H1 (cell line): ENCODE results near the gene ZDHHC1. TPM values are rescaled to one million over a fixed set of nuclear protein-coding genes. Genes with fewer than 3 reads are reported as not detected.

ENCODE experiments used
- CTCF ChIA-PET: fragments of 300-600 bp; sonication (Branson Sonifier 250); formaldehyde crosslinking; loops from one replicate; lab custom pipeline; 2021; ENCODE audit not compliant: partially characterized antibody; lab: Charles Lee
- POLR2A ChIA-PET: fragments of 300-600 bp; sonication (Branson Sonifier 250); formaldehyde crosslinking; loops from one replicate; lab custom pipeline; 2021; ENCODE audit warnings: inconsistent platforms; ENCODE audit not compliant: partially characterized antibody; lab: Charles Lee
- DNase-seq, 2 experiments: peaks; one replicate each; pipeline versions ENCODE4 v3.0.0 to v3.0.0-alpha.2; 2010 to 2022; ENCODE audit warnings: low spot score in 2 of 2, low read depth in 1 of 2, mixed read lengths in 1 of 2
- FAIRE-seq: peaks from 2 replicates; lab custom pipeline; 2011; peaks lifted over from hg19 to GRCh38; lab: Jason Lieb, UNC
- H2AFZ ChIP-seq: 2 replicates; pipeline ENCODE4 v1.8.1; 2012; ENCODE audit warnings: low read length, inconsistent platforms
- H2AK5ac ChIP-seq: 2 replicates; pipeline ENCODE4 v1.6.1; 2013; ENCODE audit warnings: low read depth, low read length
- H2BK120ac ChIP-seq: replicated peaks from 2 replicates; pipeline ENCODE3; 2013; ENCODE audit warnings: low read depth, low read length, inconsistent platforms
- H2BK12ac ChIP-seq: 2 replicates; pipeline ENCODE4 v1.6.1; 2013; ENCODE audit warnings: low read depth, low read length
- H2BK15ac ChIP-seq: 2 replicates; pipeline ENCODE4 v1.6.1; 2013; ENCODE audit warnings: low read length
- H2BK20ac ChIP-seq: 2 replicates; pipeline ENCODE4 v1.6.1; 2013; ENCODE audit warnings: low read length
- H2BK5ac ChIP-seq: 2 replicates; pipeline ENCODE4 v1.6.1; 2013; ENCODE audit warnings: low read depth, low read length
- H3K14ac ChIP-seq: 2 replicates; pipeline ENCODE4 v1.6.1; 2013; ENCODE audit warnings: inconsistent platforms; ENCODE audit not compliant: insufficient read length
- H3K18ac ChIP-seq: 2 replicates; pipeline ENCODE4 v1.6.1; 2013; ENCODE audit warnings: low read length; ENCODE audit errors: extremely low read depth
- H3K23ac ChIP-seq: 2 replicates; pipeline ENCODE4 v1.6.1; 2013; ENCODE audit warnings: inconsistent platforms; ENCODE audit not compliant: insufficient read length
- H3K23me2 ChIP-seq: 2 replicates; pipeline ENCODE4 v1.6.1; 2013; ENCODE audit warnings: low read depth, low read length
- H3K27ac ChIP-seq: 2 replicates; pipeline ENCODE4 v1.6.1; 2011; ENCODE audit warnings: low read depth, low read length, inconsistent platforms
- H3K27me3 ChIP-seq, 4 experiments: replicated peaks in 1 of 4; 1 replicate in 1 of 4; 2 replicates in 3 of 4; pipeline versions ENCODE4 v1.6.1 to v1.8.1; 2011 to 2013; ENCODE audit warnings: low read length in 3 of 4, mild to moderate bottlenecking in 3 of 4, inconsistent platforms in 2 of 4, mixed read lengths in 2 of 4, moderate library complexity in 1 of 4; ENCODE audit not compliant: control insufficient read depth in 3 of 4, insufficient read depth in 3 of 4; ENCODE audit errors: extremely low read depth in 1 of 4
- H3K36me3 ChIP-seq, 4 experiments: 2 replicates each; pipeline versions ENCODE4 v1.6.1 to v1.8.1; 2011 to 2013; ENCODE audit warnings: mild to moderate bottlenecking in 4 of 4, low read length in 3 of 4, moderate library complexity in 2 of 4, control low read depth in 1 of 4, inconsistent platforms in 1 of 4; ENCODE audit not compliant: insufficient read depth in 4 of 4, control insufficient read depth in 2 of 4
- H3K4ac ChIP-seq: replicated peaks from 2 replicates; pipeline ENCODE3; 2013; ENCODE audit warnings: low read length, low read depth, mixed read lengths, inconsistent platforms; ENCODE audit not compliant: insufficient read length
- H3K4me1 ChIP-seq, 4 experiments: replicated peaks in 1 of 4; 1 replicate in 1 of 4; 2 replicates in 3 of 4; pipeline versions ENCODE4 v1.6.1 to v1.8.1; 2011 to 2013; ENCODE audit warnings: low read length in 3 of 4, inconsistent platforms in 2 of 4, mixed read lengths in 1 of 4; ENCODE audit not compliant: insufficient read depth in 4 of 4, control insufficient read depth in 3 of 4
- H3K4me2 ChIP-seq, 2 experiments: 2 replicates each; pipeline versions ENCODE4 v1.6.1 to v1.8.1; 2011 to 2013; ENCODE audit warnings: low read depth in 2 of 2, low read length in 2 of 2, control low read depth in 1 of 2, inconsistent platforms in 1 of 2, mild to moderate bottlenecking in 1 of 2; ENCODE audit not compliant: insufficient read depth in 1 of 2
- H3K4me3 ChIP-seq, 4 experiments: fragments of 200-600, 300-600 bp in 1 of 4; sonication (generic), shearing (Covaris generic), sonication (Bioruptor Twin) in 1 of 4; 2 replicates each; pipeline versions ENCODE4 v1.5.1 to v1.8.1; 2011 to 2016; ENCODE audit warnings: low read length in 4 of 4, low read depth in 3 of 4, control low read depth in 2 of 4, inconsistent platforms in 2 of 4, mild to moderate bottlenecking in 2 of 4, mixed read lengths in 1 of 4, moderate library complexity in 1 of 4; ENCODE audit not compliant: insufficient read depth in 2 of 4; ENCODE audit errors: extremely low read depth in 1 of 4
- H3K56ac ChIP-seq: replicated peaks from 2 replicates; pipeline ENCODE3; 2013; ENCODE audit warnings: low read depth, mild to moderate bottlenecking, mixed read lengths, low read length, inconsistent platforms; ENCODE audit not compliant: insufficient read length
- H3K79me1 ChIP-seq: 2 replicates; pipeline ENCODE4 v1.6.1; 2013; ENCODE audit warnings: low read depth, low read length, control low read depth
- H3K79me2 ChIP-seq, 2 experiments: 2 replicates each; pipeline versions ENCODE4 v1.6.1 to v1.8.1; 2012 to 2013; ENCODE audit warnings: low read length in 2 of 2, mild to moderate bottlenecking in 2 of 2, inconsistent platforms in 1 of 2; ENCODE audit not compliant: insufficient read depth in 2 of 2, control insufficient read depth in 1 of 2
- H3K9ac ChIP-seq, 4 experiments: replicated peaks in 1 of 4; 1 replicate in 1 of 4; 2 replicates in 3 of 4; pipeline versions ENCODE4 v1.6.1 to v1.8.1; 2011 to 2013; ENCODE audit warnings: low read depth in 3 of 4, low read length in 3 of 4, control low read depth in 2 of 4, mild to moderate bottlenecking in 2 of 4, moderate library complexity in 2 of 4, inconsistent platforms in 1 of 4; ENCODE audit errors: extremely low read depth in 1 of 4
- H3K9me3 ChIP-seq, 2 experiments: 2 replicates each; pipeline versions ENCODE4 v1.6.1 to v1.8.1; 2012 to 2013; ENCODE audit warnings: mild to moderate bottlenecking in 2 of 2, moderate library complexity in 2 of 2, control low read depth in 1 of 2, inconsistent platforms in 1 of 2, low read depth in 1 of 2, low read length in 1 of 2, mixed read lengths in 1 of 2; ENCODE audit not compliant: insufficient read depth in 2 of 2
- H4K20me1 ChIP-seq, 2 experiments: replicated peaks in 1 of 2; 2 replicates each; pipeline versions ENCODE3 to v1.8.1; 2011 to 2013; ENCODE audit warnings: inconsistent platforms in 2 of 2, low read length in 2 of 2, mild to moderate bottlenecking in 1 of 2; ENCODE audit not compliant: insufficient read depth in 2 of 2, control insufficient read depth in 1 of 2
- H4K5ac ChIP-seq: 2 replicates; pipeline ENCODE4 v1.6.1; 2013; ENCODE audit warnings: low read length, low read depth, mixed read lengths, inconsistent platforms; ENCODE audit not compliant: insufficient read length
- H4K8ac ChIP-seq: 2 replicates; pipeline ENCODE4 v1.8.0; 2013; ENCODE audit warnings: mild to moderate bottlenecking, moderate library complexity, low read length, inconsistent platforms; ENCODE audit not compliant: insufficient read depth; ENCODE audit errors: extremely low read depth
- H4K91ac ChIP-seq: replicated peaks from 2 replicates; pipeline ENCODE3; 2013; ENCODE audit warnings: low read length, mixed read lengths, inconsistent platforms; ENCODE audit not compliant: insufficient read length
- EZH2 ChIP-seq: fragments of 200-600 bp; sonication (generic); IDR thresholded peaks from 2 replicates; pipeline ENCODE4 v1.7.1; 2012; ENCODE audit warnings: low read depth, mild to moderate bottlenecking, moderate library complexity, low read length, inconsistent platforms; ENCODE audit not compliant: severe bottlenecking
- KDM5A ChIP-seq: fragments of 200-600 bp; IDR thresholded peaks from 2 replicates; pipeline ENCODE4 v1.7.1; 2012; ENCODE audit warnings: mild to moderate bottlenecking, low read length, inconsistent platforms, mixed read lengths
- SUZ12 ChIP-seq: fragments of 200-600 bp; sonication (generic); IDR thresholded peaks from 2 replicates; pipeline ENCODE4 v1.6.1; 2012; ENCODE audit warnings: mild to moderate bottlenecking, inconsistent platforms, low read length, moderate library complexity, mixed read lengths
- WGBS, 2 experiments: shearing (Covaris generic) in 1 of 2; methylation state at CpG; one replicate each; pipeline versions ENCODE4 v1.1.6 to v1.1.7; 2013 to 2015; ENCODE audit warnings: low lambda C conversion rate in 2 of 2, mixed read lengths in 2 of 2, inconsistent platforms in 1 of 2, low coverage in 1 of 2, missing lambda C conversion rate in 1 of 2; ENCODE audit not compliant: insufficient replicate concordance in 2 of 2, insufficient coverage in 1 of 2, insufficient read length in 1 of 2; ENCODE audit errors: extremely low coverage in 1 of 2, missing lambda C conversion rate in 1 of 2; 5-methylcytosine and 5-hydroxymethylcytosine counted together
- polyA plus RNA-seq, 7 experiments: library from polyadenylated mRNA; depleted of rRNA in 3 of 7; stranded (reverse) in 5 of 7; unstranded in 2 of 7; fragments of >200 nt in 5 of 7; fragments of 200-250 nt in 2 of 7; gene quantifications; 1 replicate in 5 of 7; 2 replicates in 1 of 7; 4 replicates in 1 of 7; pipeline versions ENCODE4 v1.2.1 to v1.2.3, GENCODE V29; 2011 to 2013; ENCODE audit warnings: missing spikeins in 2 of 7, mixed read lengths in 2 of 7
- total RNA-seq: library from RNA; stranded (reverse); fragmentation: NEBNext Ultra II Directional; extraction: Animal tissue kit (Norgen Biotek cat#: 25700); gene quantifications from 2 replicates; pipeline ENCODE4 v1.2.1, GENCODE V29; 2021

Gene ZDHHC1
- total and polyA plus RNA-seq, 2 of the 8 experiments (the other 6 are each of a cell fraction or from before 2014, with no cell fraction given): 3.1 to 4.9 TPM

- peak overlapping the region; percentile 32; the same call in 1 of the 2 replicates for H2BK5ac ChIP-seq
- H3K27ac ChIP-seq: no peak overlapping the region
- no peak overlapping the region for H3K56ac ChIP-seq
- H3K79me2 ChIP-seq: no peaks in the 10 kb centered on the region; a peak in 1 of 4 replicates
- peak overlapping the region; percentile 87 to 92 for H3K4me2 ChIP-seq
- no peak overlapping the region for H3K14ac ChIP-seq
- FAIRE-seq (no peak), DNase-seq (no peak)
- peaks cover 0 to 2% (median 0%) of the 10 kb centered on the region in 4 experiments; a peak in 2 of 8 replicates for H3K36me3 ChIP-seq
- no peak overlapping the region for H4K5ac ChIP-seq
- H2BK15ac ChIP-seq: no peak overlapping the region
- no peak overlapping the region for H2BK120ac ChIP-seq
- ChIA-PET CTCF (interaction anchor here (1.1 to 28.4 kb wide), 8 partner anchors 10 to 103 kb away, joined by 5 to 683 read pairs (median 112); partner anchors contain the start of genes KCTD19, LRRC36, TPPP3 and ZDHHC1), POLR2A (interaction anchor here (0.8 to 7.3 kb wide), 7 partner anchors 8 to 37 kb away, joined by 3 to 67 read pairs (median 4); no protein-coding TSS in a partner anchor)
- H3K23ac ChIP-seq: no peak overlapping the region
- H3K9ac ChIP-seq: peak overlapping the region; percentile 24 to 76 (median 70); a peak in 5 of 7 replicates
- H3K27me3 ChIP-seq: peaks cover 0 to 19% (median 15%) of the 10 kb centered on the region in 4 experiments; a peak in 6 of 7 replicates
- H3K4me1 ChIP-seq: peaks cover 10 to 48% (median 39%) of the 10 kb centered on the region in 4 experiments
- peak overlapping the region; percentile 99 for H3K18ac ChIP-seq
- peak overlapping the region; percentile 62 for H3K4ac ChIP-seq
- H3K79me1 ChIP-seq: peaks cover 10% of the 10 kb centered on the region; the same call in 1 of the 2 replicates
- peak overlapping the region; percentile 87 for H4K8ac ChIP-seq
- H4K20me1 ChIP-seq: no peaks in the 10 kb centered on the region
- H2AK5ac ChIP-seq: no peak overlapping the region; the same call in 1 of the 2 replicates
- 41% methylated on average over 11 of the region's 13 CpGs; no CpG with 5 or more reads in 1 of the 2 experiments for WGBS, 2 experiments
- peak; percentile 28 for TF ChIP-seq EZH2
- no peak for TF ChIP-seq KDM5A
- TF ChIP-seq SUZ12: no peak; the same call in 1 of the 2 replicates
- peak overlapping the region; percentile 89 for H4K91ac ChIP-seq
- no peak overlapping the region for H2BK20ac ChIP-seq
- peaks cover 17% of the 10 kb centered on the region; the same call in 1 of the 2 replicates for H3K23me2 ChIP-seq
- H2AFZ ChIP-seq: no peak overlapping the region
- H2BK12ac ChIP-seq: peak overlapping the region; percentile 88; the same call in 1 of the 2 replicates
- peak overlapping the region; percentile 56 to 86 (median 66) for H3K4me3 ChIP-seq
- H3K9me3 ChIP-seq: no peaks in the 10 kb centered on the region
Measured at GRCh38 chr16:67429799-67430503, 13.7 kb upstream of the ZDHHC1 start.
